ENCODE measurements around the gene ROMO1.

GRCh38 chr20:35697696-35698297 lies 1.4 kb upstream of the ROMO1 start:
- TF ChIP-seq CTCF (IDR thresholded peaks at IDR 0.05; ENCODE audit: poor library complexity) (no peak), EZH2phosphoT487 (IDR thresholded peaks at IDR 0.05; ENCODE audit: low read depth, severe bottlenecking, unreplicated experiment) (no peak), EZH2 (IDR thresholded peaks at IDR 0.05; ENCODE audit: borderline replicate concordance) (no peak)
